ENCODE data around the gene KIF3B. TPM values are rescaled to one million over a fixed set of nuclear protein-coding genes. Genes with fewer than 3 reads are reported as not detected.

Gene KIF3B
- total and polyA plus RNA-seq, 2 of the 13 experiments (the other 11 are each of a cell fraction or from before 2014, with no cell fraction given): 23.6 to 28.8 TPM

DNA sequence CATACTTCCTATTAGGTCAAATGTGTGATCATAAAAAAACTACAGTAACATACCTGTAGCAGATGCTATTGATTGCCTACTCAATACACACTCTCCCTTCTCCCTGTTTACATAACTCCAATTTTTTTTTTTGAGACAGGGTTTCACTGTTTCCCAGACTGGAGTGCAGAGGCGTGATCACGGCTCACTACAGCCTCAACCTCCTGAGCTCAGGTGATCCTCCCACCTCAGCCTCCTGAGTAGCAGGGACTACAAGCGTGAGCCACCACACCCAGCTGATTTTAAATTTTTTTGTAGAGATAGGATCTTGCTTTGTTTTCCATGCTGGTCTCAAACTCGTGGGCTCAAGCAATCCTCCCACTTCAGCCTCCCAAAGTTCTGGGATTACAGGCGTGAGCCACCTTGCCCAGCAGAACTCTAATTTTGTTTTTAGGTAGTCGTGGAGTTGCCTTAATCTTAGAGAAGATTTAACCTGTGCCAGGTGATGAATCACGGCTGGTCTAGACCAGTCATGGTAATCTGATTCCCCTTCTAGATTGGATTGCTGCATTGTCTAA is 14.0 kb upstream of the KIF3B start (continued):
- TF ChIP-seq, protein P1, sequence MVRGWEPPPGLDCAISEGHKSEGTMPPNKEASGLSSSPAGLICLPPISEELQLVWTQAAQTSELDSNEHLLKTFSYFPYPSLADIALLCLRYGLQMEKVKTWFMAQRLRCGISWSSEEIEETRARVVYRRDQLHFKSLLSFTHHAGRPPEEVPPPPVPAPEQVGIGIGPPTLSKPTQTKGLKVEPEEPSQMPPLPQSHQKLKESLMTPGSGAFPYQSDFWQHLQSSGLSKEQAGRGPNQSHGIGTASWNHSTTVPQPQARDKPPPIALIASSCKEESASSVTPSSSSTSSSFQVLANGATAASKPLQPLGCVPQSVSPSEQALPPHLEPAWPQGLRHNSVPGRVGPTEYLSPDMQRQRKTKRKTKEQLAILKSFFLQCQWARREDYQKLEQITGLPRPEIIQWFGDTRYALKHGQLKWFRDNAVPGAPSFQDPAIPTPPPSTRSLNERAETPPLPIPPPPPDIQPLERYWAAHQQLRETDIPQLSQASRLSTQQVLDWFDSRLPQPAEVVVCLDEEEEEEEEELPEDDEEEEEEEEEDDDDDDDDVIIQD (CRISPR knock-in tag; IDR thresholded peaks at IDR 0.05; ENCODE audit: low read depth): no peak
- TF ChIP-seq ZSCAN30 (CRISPR knock-in tag; IDR thresholded peaks at IDR 0.05) (no peak), ZNF3 (CRISPR knock-in tag; IDR thresholded peaks at IDR 0.05) (no peak), SIN3B (IDR thresholded peaks at IDR 0.05; ENCODE audit: low read length) (no peak), IKZF1 (IDR thresholded peaks at IDR 0.05) (no peak), WIZ (CRISPR knock-in tag; IDR thresholded peaks at IDR 0.05) (no peak), NFRKB (IDR thresholded peaks at IDR 0.05) (no peak), ZNF660 (CRISPR knock-in tag; IDR thresholded peaks at IDR 0.05; ENCODE audit: borderline replicate concordance, low read depth) (no peak), KMT2B (CRISPR knock-in tag; IDR thresholded peaks at IDR 0.05) (no peak), ZNF883 (CRISPR knock-in tag; IDR thresholded peaks at IDR 0.05; ENCODE audit: not compliant biosample characterization) (no peak), MTA1 (CRISPR knock-in tag; IDR thresholded peaks at IDR 0.05; ENCODE audit: borderline replicate concordance) (no peak), FOXJ3 (CRISPR knock-in tag; IDR thresholded peaks at IDR 0.05; ENCODE audit: borderline replicate concordance) (peak; percentile 85), POGZ (CRISPR knock-in tag; IDR thresholded peaks at IDR 0.05) (peak; percentile 82), NFATC3 (CRISPR knock-in tag; IDR thresholded peaks at IDR 0.05) (no peak), ZNF367 (CRISPR knock-in tag; IDR thresholded peaks at IDR 0.05; ENCODE audit: borderline replicate concordance) (no peak)
- TF ChIP-seq, protein P2, sequence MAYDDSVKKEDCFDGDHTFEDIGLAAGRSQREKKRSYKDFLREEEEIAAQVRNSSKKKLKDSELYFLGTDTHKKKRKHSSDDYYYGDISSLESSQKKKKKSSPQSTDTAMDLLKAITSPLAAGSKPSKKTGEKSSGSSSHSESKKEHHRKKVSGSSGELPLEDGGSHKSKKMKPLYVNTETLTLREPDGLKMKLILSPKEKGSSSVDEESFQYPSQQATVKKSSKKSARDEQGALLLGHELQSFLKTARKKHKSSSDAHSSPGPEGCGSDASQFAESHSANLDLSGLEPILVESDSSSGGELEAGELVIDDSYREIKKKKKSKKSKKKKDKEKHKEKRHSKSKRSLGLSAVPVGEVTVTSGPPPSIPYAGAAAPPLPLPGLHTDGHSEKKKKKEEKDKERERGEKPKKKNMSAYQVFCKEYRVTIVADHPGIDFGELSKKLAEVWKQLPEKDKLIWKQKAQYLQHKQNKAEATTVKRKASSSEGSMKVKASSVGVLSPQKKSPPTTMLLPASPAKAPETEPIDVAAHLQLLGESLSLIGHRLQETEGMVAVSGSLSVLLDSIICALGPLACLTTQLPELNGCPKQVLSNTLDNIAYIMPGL (CRISPR knock-in tag; IDR thresholded peaks at IDR 0.05; ENCODE audit: borderline replicate concordance in 1 of 2, low read depth in 1 of 2): no peak
- TF ChIP-seq, protein P3, sequence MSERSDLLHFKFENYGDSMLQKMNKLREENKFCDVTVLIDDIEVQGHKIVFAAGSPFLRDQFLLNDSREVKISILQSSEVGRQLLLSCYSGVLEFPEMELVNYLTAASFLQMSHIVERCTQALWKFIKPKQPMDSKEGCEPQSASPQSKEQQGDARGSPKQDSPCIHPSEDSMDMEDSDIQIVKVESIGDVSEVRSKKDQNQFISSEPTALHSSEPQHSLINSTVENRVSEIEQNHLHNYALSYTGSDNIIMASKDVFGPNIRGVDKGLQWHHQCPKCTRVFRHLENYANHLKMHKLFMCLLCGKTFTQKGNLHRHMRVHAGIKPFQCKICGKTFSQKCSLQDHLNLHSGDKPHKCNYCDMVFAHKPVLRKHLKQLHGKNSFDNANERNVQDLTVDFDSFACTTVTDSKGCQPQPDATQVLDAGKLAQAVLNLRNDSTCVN (CRISPR knock-in tag; IDR thresholded peaks at IDR 0.05; ENCODE audit: borderline replicate concordance): no peak
- TF ChIP-seq, protein P4, sequence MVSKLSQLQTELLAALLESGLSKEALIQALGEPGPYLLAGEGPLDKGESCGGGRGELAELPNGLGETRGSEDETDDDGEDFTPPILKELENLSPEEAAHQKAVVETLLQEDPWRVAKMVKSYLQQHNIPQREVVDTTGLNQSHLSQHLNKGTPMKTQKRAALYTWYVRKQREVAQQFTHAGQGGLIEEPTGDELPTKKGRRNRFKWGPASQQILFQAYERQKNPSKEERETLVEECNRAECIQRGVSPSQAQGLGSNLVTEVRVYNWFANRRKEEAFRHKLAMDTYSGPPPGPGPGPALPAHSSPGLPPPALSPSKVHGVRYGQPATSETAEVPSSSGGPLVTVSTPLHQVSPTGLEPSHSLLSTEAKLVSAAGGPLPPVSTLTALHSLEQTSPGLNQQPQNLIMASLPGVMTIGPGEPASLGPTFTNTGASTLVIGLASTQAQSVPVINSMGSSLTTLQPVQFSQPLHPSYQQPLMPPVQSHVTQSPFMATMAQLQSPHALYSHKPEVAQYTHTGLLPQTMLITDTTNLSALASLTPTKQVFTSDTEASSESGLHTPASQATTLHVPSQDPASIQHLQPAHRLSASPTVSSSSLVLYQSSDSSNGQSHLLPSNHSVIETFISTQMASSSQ (IDR thresholded peaks at IDR 0.05; ENCODE audit: low read depth): no peak
- TF ChIP-seq, protein P4 (CRISPR knock-in tag; IDR thresholded peaks at IDR 0.05; ENCODE audit: borderline replicate concordance): no peak
